ENCODE measurements around the gene PTGDR2.

PTGDR2 gene

DNA sequence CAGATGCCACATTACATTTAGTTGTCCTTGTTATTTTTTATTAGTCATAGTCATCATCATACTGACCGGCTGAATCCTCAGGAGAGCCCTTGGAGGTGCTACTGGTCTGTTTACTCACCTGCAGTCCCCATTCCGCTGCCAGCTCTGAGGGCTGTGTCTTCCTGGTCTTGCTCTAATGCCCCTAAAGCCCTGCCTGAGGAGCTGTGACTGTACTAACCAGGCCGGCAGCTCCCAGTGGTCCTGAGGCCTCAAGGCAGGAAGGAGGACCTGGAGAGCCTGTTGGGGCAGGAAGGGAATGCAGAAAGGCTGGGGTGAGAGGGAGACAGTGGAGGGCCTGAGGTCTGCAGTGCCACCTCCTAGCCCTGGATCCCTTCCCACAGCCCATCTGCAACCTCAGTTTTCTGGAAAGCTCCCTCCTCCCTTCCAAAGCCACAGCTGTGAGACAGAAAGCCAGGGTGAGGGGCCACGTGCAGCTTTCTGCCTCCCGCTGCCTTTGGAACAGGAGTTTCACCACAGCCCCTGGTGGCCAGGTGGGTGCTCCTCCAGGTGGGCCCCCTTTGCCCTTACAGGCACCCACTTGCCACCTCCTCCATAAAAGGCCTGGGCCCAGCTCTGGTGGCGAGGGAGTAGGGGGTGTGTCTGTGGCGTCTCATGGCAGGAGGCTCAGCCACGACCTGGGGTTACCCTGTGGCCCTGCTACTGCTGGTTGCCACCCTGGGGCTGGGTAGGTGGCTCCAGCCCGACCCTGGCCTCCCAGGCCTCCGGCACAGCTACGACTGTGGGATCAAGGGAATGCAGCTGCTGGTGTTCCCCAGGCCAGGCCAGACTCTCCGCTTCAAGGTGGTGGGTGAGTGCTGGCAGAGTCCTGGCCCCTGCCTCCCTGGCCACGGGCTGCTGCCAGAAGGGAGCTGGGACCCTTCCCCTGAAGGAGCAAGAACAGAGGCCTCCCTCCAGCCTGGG is 11.4 kb upstream of the PTGDR2 start, which contains the start of gene ZP1:
Gene ZP1, plus strand, starts transcription at position 632 of the 960 bp plus-strand sequence. Its CDS starts 20 bp downstream, at position 652.
- no peak for DNase-seq (ENCODE audit: low read depth, low spot score)
- TF ChIP-seq, protein P1, sequence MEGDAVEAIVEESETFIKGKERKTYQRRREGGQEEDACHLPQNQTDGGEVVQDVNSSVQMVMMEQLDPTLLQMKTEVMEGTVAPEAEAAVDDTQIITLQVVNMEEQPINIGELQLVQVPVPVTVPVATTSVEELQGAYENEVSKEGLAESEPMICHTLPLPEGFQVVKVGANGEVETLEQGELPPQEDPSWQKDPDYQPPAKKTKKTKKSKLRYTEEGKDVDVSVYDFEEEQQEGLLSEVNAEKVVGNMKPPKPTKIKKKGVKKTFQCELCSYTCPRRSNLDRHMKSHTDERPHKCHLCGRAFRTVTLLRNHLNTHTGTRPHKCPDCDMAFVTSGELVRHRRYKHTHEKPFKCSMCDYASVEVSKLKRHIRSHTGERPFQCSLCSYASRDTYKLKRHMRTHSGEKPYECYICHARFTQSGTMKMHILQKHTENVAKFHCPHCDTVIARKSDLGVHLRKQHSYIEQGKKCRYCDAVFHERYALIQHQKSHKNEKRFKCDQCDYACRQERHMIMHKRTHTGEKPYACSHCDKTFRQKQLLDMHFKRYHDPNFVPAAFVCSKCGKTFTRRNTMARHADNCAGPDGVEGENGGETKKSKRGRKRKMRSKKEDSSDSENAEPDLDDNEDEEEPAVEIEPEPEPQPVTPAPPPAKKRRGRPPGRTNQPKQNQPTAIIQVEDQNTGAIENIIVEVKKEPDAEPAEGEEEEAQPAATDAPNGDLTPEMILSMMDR (IDR thresholded peaks at IDR 0.05; ENCODE audit: low read depth, low read length), result no peak
- no peak within 1 kb of the TSS for H3K4me3 ChIP-seq (ENCODE audit: low read depth, low read length)
- in situ Hi-C loops (cut with HindIII; ENCODE audit: low sequenced_read_pairs), result no loop called here

DNA sequence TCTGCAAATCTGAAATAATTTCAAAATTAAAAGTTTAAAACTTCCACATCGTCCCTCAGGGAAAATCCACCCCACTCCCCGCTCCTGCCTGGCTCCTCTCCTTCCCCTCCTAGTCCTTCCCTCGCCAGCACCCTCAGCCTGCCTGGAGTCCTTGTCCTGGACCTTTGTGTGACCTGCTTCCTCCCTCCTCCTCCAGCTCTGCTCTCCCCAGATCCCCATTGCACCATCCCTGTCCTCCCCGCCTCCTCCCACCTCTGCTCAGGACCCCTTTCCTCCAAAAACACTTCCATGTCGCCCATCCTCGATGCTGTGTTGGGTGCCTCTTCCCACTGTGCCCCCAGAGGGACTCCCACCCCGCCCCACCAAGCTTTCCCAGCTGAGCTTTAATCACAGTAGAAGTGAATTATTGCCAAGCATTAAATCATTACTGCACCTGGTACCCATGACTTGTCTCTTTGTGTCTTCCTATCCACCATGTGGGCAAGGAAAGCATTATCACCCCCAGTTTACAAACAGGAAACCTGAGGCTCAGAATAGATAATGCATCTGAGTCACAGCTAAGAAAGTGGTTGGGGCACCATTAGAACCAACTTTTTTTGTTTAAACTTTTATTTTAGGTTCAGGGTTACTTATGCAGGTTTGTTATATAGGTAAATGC is 9.2 kb upstream of the PTGDR2 start:
- TF ChIP-seq, protein P1 (IDR thresholded peaks at IDR 0.05; ENCODE audit: low read depth, low read length), result no peak
- no peak overlapping the region for H3K4me3 ChIP-seq (ENCODE audit: low read depth, low read length)
- in situ Hi-C loops (cut with HindIII; ENCODE audit: low sequenced_read_pairs), result no loop called here
- no peak for DNase-seq (ENCODE audit: low read depth, low spot score)

- in situ Hi-C loops (cut with HindIII; ENCODE audit: low sequenced_read_pairs), result no loop called here
- H3K4me3 ChIP-seq (ENCODE audit: low read depth, low read length), result no peak overlapping the region
- TF ChIP-seq, protein P1 (IDR thresholded peaks at IDR 0.05; ENCODE audit: low read depth, low read length), result no peak
- DNase-seq (ENCODE audit: low read depth, low spot score), result no peak
Observed at GRCh38 chr11:60863550-60864521, 8.1 kb upstream of the PTGDR2 start.

GRCh38 chr11:60862171-60862570 is 6.4 kb upstream of the PTGDR2 start:
- no peak for DNase-seq (ENCODE audit: low read depth, low spot score)
- no peak overlapping the region for H3K4me3 ChIP-seq (ENCODE audit: low read depth, low read length)
- in situ Hi-C loops (cut with HindIII; ENCODE audit: low sequenced_read_pairs), result no loop called here
- TF ChIP-seq, protein P1 (IDR thresholded peaks at IDR 0.05; ENCODE audit: low read depth, low read length), result no peak

- peak; percentile 67 for DNase-seq (ENCODE audit: low read depth, low spot score)
- in situ Hi-C loops (cut with HindIII; ENCODE audit: low sequenced_read_pairs), result no loop called here
- TF ChIP-seq, protein P1 (IDR thresholded peaks at IDR 0.05; ENCODE audit: low read depth, low read length), result no peak
- H3K4me3 ChIP-seq (ENCODE audit: low read depth, low read length), result no peak overlapping the region
Observed at GRCh38 chr11:60860943-60861342, 5.2 kb upstream of the PTGDR2 start.
